Breast epithelium (tissue), 3 donors: ENCODE results near the gene EVPLL.

ENCODE experiments used
- CTCF ChIP-seq, 3 donors: fragments of 450-650 bp; IDR thresholded peaks; one replicate each; pipeline ENCODE4 v1.5.1; 2016 to 2017; ENCODE audit warnings: antibody characterized with exemption in 3 of 3, mild to moderate bottlenecking in 3 of 3, moderate library complexity in 3 of 3
- POLR2A ChIP-seq: fragments of 450-650 bp; IDR thresholded peaks from one replicate; pipeline ENCODE4 v1.6.1; 2016; ENCODE audit warnings: antibody characterized with exemption, mild to moderate bottlenecking, moderate library complexity
- POLR2AphosphoS5 ChIP-seq, 3 donors: sonication (generic); formaldehyde crosslinking; IDR thresholded peaks; one replicate each; pipeline ENCODE4 v1.6.1; 2017; ENCODE audit warnings: antibody characterized with exemption in 3 of 3

- TF ChIP-seq CTCF (IDR thresholded peaks at IDR 0.05) (no peak), POLR2A (no peak), POLR2AphosphoS5 (IDR thresholded peaks at IDR 0.05) (no peak)
These were observed 6.8 kb upstream of the EVPLL start for GRCh38 chr17:18370761-18371160.
